ENCODE data around the gene LILRB4.
"Not testable (repeated sequence)": the region's sequence is repeated elsewhere in the genome, so short reads cannot be mapped to it uniquely, and the experiment has no call there.

LILRB4 gene

GRCh38 chr19:54694648-54695047 is 31.9 kb downstream of the LILRB4 start:
- no peak overlapping the region for H3K9ac ChIP-seq (ENCODE audit: low read length)
- no peaks in the 10 kb centered on the region for H3K4me1 ChIP-seq (ENCODE audit: control insufficient read depth, insufficient read depth, low read length)
- H3K27ac ChIP-seq (ENCODE audit: low read depth, low read length): no peak overlapping the region
- H3K27me3 ChIP-seq (ENCODE audit: control insufficient read depth, insufficient read depth, low read length): peaks cover 21% of the 10 kb centered on the region; the same call in 1 of the 2 replicates
- peaks cover 50% of the 10 kb centered on the region; the same call in 1 of the 2 replicates for H3K9me3 ChIP-seq (ENCODE audit: control insufficient read depth, insufficient read depth, low read depth, low read length)
- H3K4me3 ChIP-seq (ENCODE audit: low read depth, low read length): no peak overlapping the region; the same call in 1 of the 2 replicates
- H3K36me3 ChIP-seq (ENCODE audit: control insufficient read depth, insufficient read depth, low read length): no peaks in the 10 kb centered on the region

GRCh38 chr19:54696117-54696548 is 33.3 kb downstream of the LILRB4 start:
- Histone ChIP-seq H3K27me3 (ENCODE audit: control insufficient read depth, insufficient read depth, low read length) (peaks cover 21% of the 10 kb centered on the region; the same call in 1 of the 2 replicates), H3K9me3 (ENCODE audit: control insufficient read depth, insufficient read depth, low read depth, low read length) (peaks cover 58% of the 10 kb centered on the region; the same call in 1 of the 2 replicates), H3K4me3 (ENCODE audit: low read depth, low read length) (no peak overlapping the region), H3K36me3 (ENCODE audit: control insufficient read depth, insufficient read depth, low read length) (no peaks in the 10 kb centered on the region), H3K4me1 (ENCODE audit: control insufficient read depth, insufficient read depth, low read length) (no peaks in the 10 kb centered on the region), H3K9ac (ENCODE audit: low read length) (no peak overlapping the region), H3K27ac (ENCODE audit: low read depth, low read length) (no peak overlapping the region)

GRCh38 chr19:54696766-54697165 is 34.0 kb downstream of the LILRB4 start:
- peaks cover 57% of the 10 kb centered on the region; the same call in 1 of the 2 replicates for H3K9me3 ChIP-seq (ENCODE audit: control insufficient read depth, insufficient read depth, low read depth, low read length)
- peaks cover 21% of the 10 kb centered on the region; the same call in 1 of the 2 replicates for H3K27me3 ChIP-seq (ENCODE audit: control insufficient read depth, insufficient read depth, low read length)
- no peak overlapping the region for H3K27ac ChIP-seq (ENCODE audit: low read depth, low read length)
- no peaks in the 10 kb centered on the region for H3K4me1 ChIP-seq (ENCODE audit: control insufficient read depth, insufficient read depth, low read length)
- no peak overlapping the region for H3K9ac ChIP-seq (ENCODE audit: low read length)
- no peaks in the 10 kb centered on the region for H3K36me3 ChIP-seq (ENCODE audit: control insufficient read depth, insufficient read depth, low read length)
- no peak overlapping the region for H3K4me3 ChIP-seq (ENCODE audit: low read depth, low read length)

GRCh38 chr19:54697716-54698115 is 34.9 kb downstream of the LILRB4 start:
- not testable (repeated sequence) for H3K4me3 ChIP-seq (ENCODE audit: low read depth, low read length); H3K4me1 ChIP-seq (ENCODE audit: control insufficient read depth, insufficient read depth, low read length); H3K36me3 ChIP-seq (ENCODE audit: control insufficient read depth, insufficient read depth, low read length); H3K27ac ChIP-seq (ENCODE audit: low read depth, low read length); H3K9ac ChIP-seq (ENCODE audit: low read length)
- peaks cover 21% of the 10 kb centered on the region; the same call in 1 of the 2 replicates for H3K27me3 ChIP-seq (ENCODE audit: control insufficient read depth, insufficient read depth, low read length)
- H3K9me3 ChIP-seq (ENCODE audit: control insufficient read depth, insufficient read depth, low read depth, low read length): peaks cover 52% of the 10 kb centered on the region

- H3K4me3 ChIP-seq (ENCODE audit: low read depth, low read length): no peak overlapping the region
- no peaks in the 10 kb centered on the region for H3K36me3 ChIP-seq (ENCODE audit: control insufficient read depth, insufficient read depth, low read length)
- no peak overlapping the region for H3K27ac ChIP-seq (ENCODE audit: low read depth, low read length)
- no peaks in the 10 kb centered on the region; the same call in 1 of the 2 replicates for H3K27me3 ChIP-seq (ENCODE audit: control insufficient read depth, insufficient read depth, low read length)
- H3K9me3 ChIP-seq (ENCODE audit: control insufficient read depth, insufficient read depth, low read depth, low read length): peaks cover 74% of the 10 kb centered on the region
- no peak overlapping the region for H3K9ac ChIP-seq (ENCODE audit: low read length)
- H3K4me1 ChIP-seq (ENCODE audit: control insufficient read depth, insufficient read depth, low read length): no peaks in the 10 kb centered on the region
Observed at GRCh38 chr19:54704928-54705327, 42.1 kb downstream of the LILRB4 start.

- Histone ChIP-seq H3K4me3 (ENCODE audit: low read depth, low read length) (no peak overlapping the region), H3K36me3 (ENCODE audit: control insufficient read depth, insufficient read depth, low read length) (no peaks in the 10 kb centered on the region), H3K9me3 (ENCODE audit: control insufficient read depth, insufficient read depth, low read depth, low read length) (peaks cover 61% of the 10 kb centered on the region), H3K27me3 (ENCODE audit: control insufficient read depth, insufficient read depth, low read length) (no peaks in the 10 kb centered on the region; the same call in 1 of the 2 replicates), H3K9ac (ENCODE audit: low read length) (no peak overlapping the region), H3K4me1 (ENCODE audit: control insufficient read depth, insufficient read depth, low read length) (no peaks in the 10 kb centered on the region), H3K27ac (ENCODE audit: low read depth, low read length) (no peak overlapping the region)
Observed at GRCh38 chr19:54707962-54708361, 45.2 kb downstream of the LILRB4 start.

- Histone ChIP-seq H3K27me3 (ENCODE audit: control insufficient read depth, insufficient read depth, low read length) (no peaks in the 10 kb centered on the region; the same call in 1 of the 2 replicates), H3K9me3 (ENCODE audit: control insufficient read depth, insufficient read depth, low read depth, low read length) (peaks cover 58% of the 10 kb centered on the region), H3K27ac (ENCODE audit: low read depth, low read length) (no peak overlapping the region)
Observed at GRCh38 chr19:54708781-54709180, 46.0 kb downstream of the LILRB4 start.

GRCh38 chr19:54709212-54709948 is 46.6 kb downstream of the LILRB4 start:
- Histone ChIP-seq H3K4me3 (ENCODE audit: low read depth, low read length) (no peak overlapping the region), H3K4me1 (ENCODE audit: control insufficient read depth, insufficient read depth, low read length) (no peaks in the 10 kb centered on the region), H3K9ac (ENCODE audit: low read length) (no peak overlapping the region), H3K9me3 (ENCODE audit: control insufficient read depth, insufficient read depth, low read depth, low read length) (peaks cover 52% of the 10 kb centered on the region), H3K36me3 (ENCODE audit: control insufficient read depth, insufficient read depth, low read length) (no peaks in the 10 kb centered on the region), H3K27ac (ENCODE audit: low read depth, low read length) (no peak overlapping the region), H3K27me3 (ENCODE audit: control insufficient read depth, insufficient read depth, low read length) (no peaks in the 10 kb centered on the region; the same call in 1 of the 2 replicates)

More at GRCh38 chr19:54708781-54709180, 46.0 kb downstream of the LILRB4 start:
- Histone ChIP-seq H3K4me3 (ENCODE audit: low read depth, low read length) (no peak overlapping the region), H3K9ac (ENCODE audit: low read length) (no peak overlapping the region), H3K4me1 (ENCODE audit: control insufficient read depth, insufficient read depth, low read length) (no peaks in the 10 kb centered on the region), H3K36me3 (ENCODE audit: control insufficient read depth, insufficient read depth, low read length) (no peaks in the 10 kb centered on the region)

GRCh38 chr19:54709956-54710355 is 47.2 kb downstream of the LILRB4 start:
- not testable (repeated sequence) for H3K27ac ChIP-seq (ENCODE audit: low read depth, low read length); H3K4me3 ChIP-seq (ENCODE audit: low read depth, low read length); H3K27me3 ChIP-seq (ENCODE audit: control insufficient read depth, insufficient read depth, low read length); H3K4me1 ChIP-seq (ENCODE audit: control insufficient read depth, insufficient read depth, low read length); H3K9ac ChIP-seq (ENCODE audit: low read length); H3K36me3 ChIP-seq (ENCODE audit: control insufficient read depth, insufficient read depth, low read length)
- peaks cover 46% of the 10 kb centered on the region; the same call in 1 of the 2 replicates for H3K9me3 ChIP-seq (ENCODE audit: control insufficient read depth, insufficient read depth, low read depth, low read length)

Data from HUES6 (cell line).